ENCODE data around the gene MYO9A. TPM values are rescaled to one million over a fixed set of nuclear protein-coding genes. Genes with fewer than 3 reads are reported as not detected.
A peak's percentile ranks its signal among the peaks of the same experiment; 100 is the strongest.

The MYO9A gene
- total and polyA plus RNA-seq, 10 of the 15 experiments (the other 5 are each of a cell fraction or from before 2014, with no cell fraction given): 3.3 to 25.3 (median 12.2) TPM

DNA sequence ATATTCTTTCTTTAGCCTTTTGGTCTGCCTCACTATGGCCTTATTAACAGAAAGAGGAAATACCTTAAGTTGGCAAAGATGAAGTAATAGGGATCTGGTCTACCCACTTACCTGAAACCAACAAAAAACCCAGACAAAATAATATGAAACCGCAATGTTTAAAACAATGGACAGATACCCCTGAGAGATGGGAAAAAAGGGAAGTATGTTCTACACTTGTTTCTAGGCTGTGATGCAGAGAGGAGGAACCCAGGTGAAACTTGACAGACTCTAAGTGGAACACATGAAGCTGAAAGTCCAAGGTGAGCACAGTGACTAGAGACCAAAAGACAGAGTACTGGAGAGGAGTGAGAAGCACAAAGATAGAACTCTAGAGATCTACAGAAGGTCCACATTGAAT lies 229.2 kb downstream of the MYO9A start (continued):
- no peak for TF ChIP-seq ZNF592 (IDR thresholded peaks at IDR 0.05)
- peak; percentile 18 for TF ChIP-seq MEF2B (IDR thresholded peaks at IDR 0.05; ENCODE audit: partially characterized antibody, poor library complexity, severe bottlenecking)
- TF ChIP-seq IRF4 (IDR thresholded peaks at IDR 0.05; ENCODE audit: low read depth, low read length): no peak
- TF ChIP-seq, protein P1, sequence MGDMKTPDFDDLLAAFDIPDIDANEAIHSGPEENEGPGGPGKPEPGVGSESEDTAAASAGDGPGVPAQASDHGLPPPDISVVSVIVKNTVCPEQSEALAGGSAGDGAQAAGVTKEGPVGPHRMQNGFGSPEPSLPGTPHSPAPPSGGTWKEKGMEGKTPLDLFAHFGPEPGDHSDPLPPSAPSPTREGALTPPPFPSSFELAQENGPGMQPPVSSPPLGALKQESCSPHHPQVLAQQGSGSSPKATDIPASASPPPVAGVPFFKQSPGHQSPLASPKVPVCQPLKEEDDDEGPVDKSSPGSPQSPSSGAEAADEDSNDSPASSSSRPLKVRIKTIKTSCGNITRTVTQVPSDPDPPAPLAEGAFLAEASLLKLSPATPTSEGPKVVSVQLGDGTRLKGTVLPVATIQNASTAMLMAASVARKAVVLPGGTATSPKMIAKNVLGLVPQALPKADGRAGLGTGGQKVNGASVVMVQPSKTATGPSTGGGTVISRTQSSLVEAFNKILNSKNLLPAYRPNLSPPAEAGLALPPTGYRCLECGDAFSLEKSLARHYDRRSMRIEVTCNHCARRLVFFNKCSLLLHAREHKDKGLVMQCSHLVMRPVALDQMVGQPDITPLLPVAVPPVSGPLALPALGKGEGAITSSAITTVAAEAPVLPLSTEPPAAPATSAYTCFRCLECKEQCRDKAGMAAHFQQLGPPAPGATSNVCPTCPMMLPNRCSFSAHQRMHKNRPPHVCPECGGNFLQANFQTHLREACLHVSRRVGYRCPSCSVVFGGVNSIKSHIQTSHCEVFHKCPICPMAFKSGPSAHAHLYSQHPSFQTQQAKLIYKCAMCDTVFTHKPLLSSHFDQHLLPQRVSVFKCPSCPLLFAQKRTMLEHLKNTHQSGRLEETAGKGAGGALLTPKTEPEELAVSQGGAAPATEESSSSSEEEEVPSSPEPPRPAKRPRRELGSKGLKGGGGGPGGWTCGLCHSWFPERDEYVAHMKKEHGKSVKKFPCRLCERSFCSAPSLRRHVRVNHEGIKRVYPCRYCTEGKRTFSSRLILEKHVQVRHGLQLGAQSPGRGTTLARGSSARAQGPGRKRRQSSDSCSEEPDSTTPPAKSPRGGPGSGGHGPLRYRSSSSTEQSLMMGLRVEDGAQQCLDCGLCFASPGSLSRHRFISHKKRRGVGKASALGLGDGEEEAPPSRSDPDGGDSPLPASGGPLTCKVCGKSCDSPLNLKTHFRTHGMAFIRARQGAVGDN (IDR thresholded peaks at IDR 0.05): no peak
- TF ChIP-seq E2F4 (IDR thresholded peaks at IDR 0.05; ENCODE audit: low read depth, low read length): no peak

All from GM12878 (cell line).